Esophagus muscularis mucosa (tissue), 4 donors: ENCODE data around the gene KRTAP2-1. TPM values are rescaled to one million over a fixed set of nuclear protein-coding genes. Genes with fewer than 3 reads are reported as not detected.

ENCODE experiments used
- DNase-seq: peaks from one replicate; pipeline ENCODE4 v3.0.0-alpha.2; 2017; ENCODE audit errors: extremely low spot score
- H3K27ac ChIP-seq, 4 donors: fragments of 200-600 bp; sonication (generic); replicated peaks in 1 of 4; 1 replicate in 3 of 4; 2 replicates in 1 of 4; pipeline ENCODE4 v1.5.1; 2016 to 2019; ENCODE audit warnings: mild to moderate bottlenecking in 1 of 4
- H3K27me3 ChIP-seq, 4 donors: fragments of 200-600 bp; sonication (generic); one replicate each; pipeline versions ENCODE4 v1.5.1 to v1.6.0; 2016 to 2019
- H3K36me3 ChIP-seq, 4 donors: fragments of 200-600 bp; sonication (generic); one replicate each; pipeline ENCODE4 v1.5.1; 2016 to 2019
- H3K4me1 ChIP-seq, 4 donors: fragments of 200-600 bp; sonication (generic); one replicate each; pipeline ENCODE4 v1.5.1; 2016 to 2019
- H3K4me3 ChIP-seq, 4 donors: fragments of 200-600 bp; sonication (generic); 1 replicate in 2 of 4; 2 replicates in 2 of 4; pipeline ENCODE4 v1.5.1; 2016 to 2019; ENCODE audit warnings: mild to moderate bottlenecking in 4 of 4, moderate library complexity in 1 of 4
- H3K9me3 ChIP-seq, 4 donors: fragments of 200-600 bp; sonication (generic); 1 replicate in 3 of 4; 2 replicates in 1 of 4; pipeline ENCODE4 v1.5.1; 2016 to 2019
- CTCF ChIP-seq, 3 experiments: fragments of 200-600 bp in 2 of 3; fragments of 450-650 bp in 1 of 3; sonication (generic) in 2 of 3; IDR thresholded peaks; one replicate each; pipeline ENCODE4 v1.5.1; 2017 to 2019; ENCODE audit warnings: antibody characterized with exemption in 3 of 3, mild to moderate bottlenecking in 2 of 3, moderate library complexity in 1 of 3
- EP300 ChIP-seq: sonication (generic); formaldehyde crosslinking; IDR thresholded peaks from one replicate; pipeline ENCODE4 v1.6.1; 2017; ENCODE audit warnings: antibody characterized with exemption
- POLR2A ChIP-seq: fragments of 450-650 bp; IDR thresholded peaks from one replicate; pipeline ENCODE4 v1.6.1; 2017; ENCODE audit warnings: antibody characterized with exemption, moderate library complexity, mild to moderate bottlenecking, low read depth
- POLR2AphosphoS5 ChIP-seq, 2 donors: sonication (generic); formaldehyde crosslinking; IDR thresholded peaks; one replicate each; pipeline ENCODE4 v1.6.1; 2017; ENCODE audit warnings: antibody characterized with exemption in 2 of 2
- WGBS: methylation state at CpG from one replicate; pipeline ENCODE4 v1.1.5; 2018; 5-methylcytosine and 5-hydroxymethylcytosine counted together
- intact Hi-C: fragments of 100-400 bp; cut with DNase I; formaldehyde crosslinking; loops from one replicate; pipeline ENCODE4 v1.15.1; 2023
- total RNA-seq, 4 donors: library from RNA; depleted of rRNA; stranded (reverse); fragments of >200 nt; gene quantifications; one replicate each; pipeline versions ENCODE4 v1.1.0 to v1.2.1, GENCODE V29; 2016

KRTAP2-1 gene
- total RNA-seq, 4 donors from 2014 or later, result not detected

- H3K9me3 ChIP-seq, result no peaks in the 10 kb centered on the region
- intact Hi-C loops, result no loop called here
- no peaks in the 10 kb centered on the region for H3K4me1 ChIP-seq
- H3K27ac ChIP-seq, result no peak overlapping the region
- H3K27me3 ChIP-seq, result no peaks in the 10 kb centered on the region
- H3K36me3 ChIP-seq, result no peaks in the 10 kb centered on the region
- no peak for DNase-seq
- no peak overlapping the region for H3K4me3 ChIP-seq
- TF ChIP-seq POLR2A, result no peak
- no peak for TF ChIP-seq CTCF (IDR thresholded peaks at IDR 0.05)
- TF ChIP-seq EP300, result no peak
- no peak for TF ChIP-seq POLR2AphosphoS5 (IDR thresholded peaks at IDR 0.05)
Observed at GRCh38 chr17:41020336-41020735, 26.8 kb downstream of the KRTAP2-1 start.

GRCh38 chr17:41019415-41019814, 27.7 kb downstream of the KRTAP2-1 start:
- Histone ChIP-seq H3K27me3 (peaks cover 0 to 6% (median 0%) of the 10 kb centered on the region in 4 donors), H3K9me3 (no peaks in the 10 kb centered on the region), H3K4me1 (no peaks in the 10 kb centered on the region), H3K36me3 (no peaks in the 10 kb centered on the region), H3K4me3 (no peak overlapping the region), H3K27ac (no peak overlapping the region)
- intact Hi-C loops, result no loop called here
- DNase-seq, result no peak
- 88% methylated on average over 3 of the region's 3 CpGs for WGBS
- no peak for TF ChIP-seq POLR2A
- no peak for TF ChIP-seq CTCF (IDR thresholded peaks at IDR 0.05)
- TF ChIP-seq POLR2AphosphoS5 (IDR thresholded peaks at IDR 0.05), result no peak
- TF ChIP-seq EP300, result no peak

GRCh38 chr17:41018541-41018940, 28.6 kb downstream of the KRTAP2-1 start:
- intact Hi-C loops, result no loop called here
- Histone ChIP-seq H3K27ac (no peak overlapping the region), H3K4me3 (no peak overlapping the region), H3K36me3 (no peaks in the 10 kb centered on the region), H3K4me1 (no peaks in the 10 kb centered on the region), H3K9me3 (no peaks in the 10 kb centered on the region), H3K27me3 (peaks cover 0 to 6% (median 0%) of the 10 kb centered on the region in 4 donors)
- DNase-seq, result no peak
- 61% methylated on average over 3 of the region's 3 CpGs for WGBS
- TF ChIP-seq EP300 (no peak), CTCF (IDR thresholded peaks at IDR 0.05) (no peak), POLR2A (no peak), POLR2AphosphoS5 (IDR thresholded peaks at IDR 0.05) (no peak)

- Histone ChIP-seq H3K36me3 (no peaks in the 10 kb centered on the region), H3K9me3 (no peaks in the 10 kb centered on the region), H3K27me3 (peaks cover 0 to 6% (median 0%) of the 10 kb centered on the region in 4 donors), H3K4me3 (no peak overlapping the region), H3K27ac (no peak overlapping the region), H3K4me1 (no peaks in the 10 kb centered on the region)
- TF ChIP-seq EP300, result no peak
- TF ChIP-seq CTCF (IDR thresholded peaks at IDR 0.05), result no peak
- TF ChIP-seq POLR2A, result no peak
- no peak for TF ChIP-seq POLR2AphosphoS5 (IDR thresholded peaks at IDR 0.05)
- DNase-seq, result no peak
- intact Hi-C loops, result no loop called here
- 85% methylated on average over 13 of the region's 13 CpGs for WGBS
Observed at GRCh38 chr17:41016578-41017215, 30.4 kb downstream of the KRTAP2-1 start.

- no peaks in the 10 kb centered on the region for H3K36me3 ChIP-seq
- no peak overlapping the region for H3K27ac ChIP-seq
- H3K4me3 ChIP-seq, result no peak overlapping the region
- peaks cover 0 to 6% (median 0%) of the 10 kb centered on the region in 4 donors for H3K27me3 ChIP-seq
- intact Hi-C loops, result no loop called here
- TF ChIP-seq POLR2A (no peak), POLR2AphosphoS5 (IDR thresholded peaks at IDR 0.05) (no peak), CTCF (IDR thresholded peaks at IDR 0.05) (no peak), EP300 (no peak)
- DNase-seq, result no peak
- no peaks in the 10 kb centered on the region for H3K4me1 ChIP-seq
- WGBS, result 79% methylated on average over 7 of the region's 7 CpGs
- no peaks in the 10 kb centered on the region for H3K9me3 ChIP-seq
Observed at GRCh38 chr17:41015454-41015853, 31.7 kb downstream of the KRTAP2-1 start.
